Upper lobe of left lung (tissue), 6 donors: ENCODE results near the gene OLIG2. TPM values are rescaled to one million over a fixed set of nuclear protein-coding genes. Genes with fewer than 3 reads are reported as not detected.

Source experiments
- ATAC-seq, 2 donors: fragments of 200-7000 bp; cut with Tn5 transposase; one replicate each; pipeline ENCODE4 v1.9.1; 2022; ENCODE audit warnings: mild to moderate bottlenecking in 2 of 2, moderate library complexity in 2 of 2; ENCODE audit not compliant: low FRiP score in 2 of 2
- DNase-seq, 2 donors: peaks; one replicate each; pipeline ENCODE4 v3.0.0-alpha.2; 2019 to 2020
- H3K27ac ChIP-seq, 4 donors: fragments of 200-600 bp; sonication (generic); one replicate each; pipeline ENCODE4 v1.5.1; 2016 to 2019
- H3K27me3 ChIP-seq, 4 donors: fragments of 200-600 bp; sonication (generic); one replicate each; pipeline ENCODE4 v1.5.1; 2017 to 2019
- H3K36me3 ChIP-seq, 4 donors: fragments of 200-600 bp; sonication (generic); one replicate each; pipeline ENCODE4 v1.5.1; 2016 to 2019
- H3K4me1 ChIP-seq, 4 donors: fragments of 200-600 bp; sonication (generic); one replicate each; pipeline ENCODE4 v1.5.1; 2018 to 2019
- H3K4me3 ChIP-seq, 4 donors: fragments of 200-600 bp; sonication (generic); one replicate each; pipeline ENCODE4 v1.5.1; 2017 to 2019; ENCODE audit warnings: mild to moderate bottlenecking in 2 of 4, moderate library complexity in 1 of 4
- H3K9me3 ChIP-seq, 4 donors: fragments of 200-600 bp; sonication (generic); one replicate each; pipeline ENCODE4 v1.5.1; 2018 to 2019
- CTCF ChIP-seq, 6 experiments: fragments of 450-650 bp in 4 of 6; fragments of 200-600 bp in 2 of 6; sonication (generic) in 2 of 6; IDR thresholded peaks; one replicate each; pipeline ENCODE4 v1.5.1; 2016 to 2019; ENCODE audit warnings: antibody characterized with exemption in 6 of 6
- EP300 ChIP-seq, 4 donors: sonication (generic); formaldehyde crosslinking; IDR thresholded peaks; one replicate each; pipeline ENCODE4 v1.5.1; 2017; ENCODE audit warnings: antibody characterized with exemption in 4 of 4, control low read depth in 2 of 4
- POLR2A ChIP-seq, 4 donors: fragments of 450-650 bp; IDR thresholded peaks; one replicate each; pipeline ENCODE4 v1.5.1; 2016 to 2017; ENCODE audit warnings: antibody characterized with exemption in 4 of 4, mild to moderate bottlenecking in 2 of 4
- POLR2AphosphoS5 ChIP-seq, 2 donors: sonication (generic); formaldehyde crosslinking; IDR thresholded peaks; one replicate each; pipeline ENCODE4 v1.5.1; 2017; ENCODE audit warnings: antibody characterized with exemption in 2 of 2
- WGBS, 2 donors: methylation state at CpG; one replicate each; pipeline ENCODE4 v1.1.5; 2017 to 2018; 5-methylcytosine and 5-hydroxymethylcytosine counted together
- total RNA-seq, 6 donors: library from RNA; depleted of rRNA in 4 of 6; stranded (reverse); fragments of >200 nt in 4 of 6; gene quantifications; one replicate each; pipeline versions ENCODE4 v1.1.0 to v1.2.1, GENCODE V29; 2016 to 2021
- donor health status: DM: no; HTN: no; CAD: no; lungs with moderate emphysema.
- donor health status: DM: no; HTN: yes; CAD: no; lungs with severe emphysema.

Gene OLIG2
- total RNA-seq, 6 donors from 2014 or later, result not detected

- Histone ChIP-seq H3K27ac (no peak overlapping the region), H3K36me3 (no peaks in the 10 kb centered on the region), H3K9me3 (no peaks in the 10 kb centered on the region), H3K4me3 (no peak overlapping the region), H3K4me1 (no peaks in the 10 kb centered on the region), H3K27me3 (no peaks in the 10 kb centered on the region)
- peak in 1 of 6 experiments; percentile 31 for TF ChIP-seq CTCF (IDR thresholded peaks at IDR 0.05)
- no peak for TF ChIP-seq POLR2AphosphoS5 (IDR thresholded peaks at IDR 0.05)
- 67% methylated on average over 3 of the region's 3 CpGs for WGBS, 2 donors
- DNase-seq, result no peak
- ATAC-seq, result no peak
Measured at GRCh38 chr21:32994305-32994704, 31.4 kb upstream of the OLIG2 start.

DNA sequence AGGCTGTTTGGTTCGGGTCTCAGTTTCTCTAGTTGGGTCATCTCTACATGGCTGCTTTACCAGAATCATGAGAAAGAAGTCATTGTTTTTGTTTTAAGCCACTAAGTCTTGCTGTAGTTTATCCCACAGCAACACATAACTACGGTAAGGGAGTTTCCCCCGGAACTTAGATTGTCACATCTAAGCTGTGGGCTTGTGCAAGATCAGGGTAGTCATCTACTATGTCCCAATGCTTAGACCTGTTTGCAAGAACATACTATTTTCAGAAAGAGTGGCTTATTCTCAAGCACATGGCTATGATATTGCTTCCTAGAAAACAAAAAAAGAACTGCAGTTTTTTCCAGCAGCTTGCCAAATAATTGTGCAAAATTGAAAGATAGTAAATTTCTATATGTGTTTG is 18.0 kb upstream of the OLIG2 start:
- no peaks in the 10 kb centered on the region for H3K9me3 ChIP-seq
- no peaks in the 10 kb centered on the region for H3K27me3 ChIP-seq
- no peak overlapping the region for H3K4me3 ChIP-seq
- peak overlapping the region in 3 of 4 donors; percentile 44 to 70 (median 47) for H3K27ac ChIP-seq
- peak; percentile 46 to 53 for ATAC-seq
- TF ChIP-seq POLR2AphosphoS5 (IDR thresholded peaks at IDR 0.05) (peak; percentile 21 to 73), EP300 (IDR thresholded peaks at IDR 0.05) (peak in 1 of 4 donors; percentile 82), CTCF (IDR thresholded peaks at IDR 0.05) (no peak), POLR2A (IDR thresholded peaks at IDR 0.05) (no peak)
- H3K36me3 ChIP-seq, result no peaks in the 10 kb centered on the region
- H3K4me1 ChIP-seq, result peaks cover 0 to 5% (median 0%) of the 10 kb centered on the region in 4 donors
- peak in 1 of 2 donors; percentile 49 for DNase-seq
- WGBS, 2 donors, result 64 to 90% methylated on average over 3 of the region's 3 CpGs

- Histone ChIP-seq H3K36me3 (no peaks in the 10 kb centered on the region), H3K9me3 (no peaks in the 10 kb centered on the region), H3K27me3 (no peaks in the 10 kb centered on the region), H3K4me1 (peaks cover 0 to 5% (median 0%) of the 10 kb centered on the region in 4 donors), H3K4me3 (no peak overlapping the region), H3K27ac (peak overlapping the region in 1 of 4 donors; percentile 70)
- no peak for ATAC-seq
- TF ChIP-seq POLR2A (IDR thresholded peaks at IDR 0.05), result no peak
- TF ChIP-seq EP300 (IDR thresholded peaks at IDR 0.05), result no peak
- TF ChIP-seq POLR2AphosphoS5 (IDR thresholded peaks at IDR 0.05), result no peak
- no peak for DNase-seq
- WGBS, 2 donors, result 62 to 63% methylated on average over 3 of the region's 3 CpGs
Measured at GRCh38 chr21:33008333-33009051, 17.2 kb upstream of the OLIG2 start.

DNA sequence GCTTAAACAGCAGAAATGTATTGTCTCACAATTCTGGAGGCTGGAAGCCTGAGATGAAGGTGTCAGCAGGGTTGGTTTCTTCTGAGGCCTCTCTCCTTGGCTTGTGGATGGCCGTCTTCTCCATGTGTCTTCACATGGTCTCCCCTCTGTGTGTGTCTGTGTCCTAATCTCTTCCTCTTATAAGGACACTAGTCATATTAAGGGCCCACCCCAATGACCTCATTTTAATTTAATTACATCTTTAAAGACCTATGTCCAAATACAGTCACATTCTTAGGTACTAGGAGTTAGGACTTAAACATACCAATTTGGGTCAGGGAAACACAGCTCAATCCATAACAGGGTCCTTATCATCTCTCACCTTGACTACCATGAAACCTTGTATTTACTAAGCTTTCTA is 14.8 kb upstream of the OLIG2 start:
- Histone ChIP-seq H3K27me3 (no peaks in the 10 kb centered on the region), H3K27ac (peak overlapping the region in 1 of 4 donors; percentile 58), H3K36me3 (no peaks in the 10 kb centered on the region), H3K4me1 (peaks cover 0 to 5% (median 0%) of the 10 kb centered on the region in 4 donors), H3K9me3 (no peaks in the 10 kb centered on the region), H3K4me3 (no peak overlapping the region)
- no peak for ATAC-seq
- no peak for DNase-seq
- TF ChIP-seq EP300 (IDR thresholded peaks at IDR 0.05) (no peak), POLR2AphosphoS5 (IDR thresholded peaks at IDR 0.05) (no peak), CTCF (IDR thresholded peaks at IDR 0.05) (no peak), POLR2A (IDR thresholded peaks at IDR 0.05) (no peak)
- 100% methylated on average over 1 of the region's 1 CpG for WGBS, 2 donors

GRCh38 chr21:33011462-33011861 is 14.3 kb upstream of the OLIG2 start:
- peak in 1 of 2 donors; percentile 71 for DNase-seq
- Histone ChIP-seq H3K9me3 (no peaks in the 10 kb centered on the region), H3K36me3 (no peaks in the 10 kb centered on the region), H3K27me3 (peaks cover 0 to 2% (median 0%) of the 10 kb centered on the region in 4 donors), H3K4me3 (no peak overlapping the region), H3K4me1 (peaks cover 0 to 5% (median 0%) of the 10 kb centered on the region in 4 donors), H3K27ac (peak overlapping the region in 1 of 4 donors; percentile 21)
- TF ChIP-seq EP300 (IDR thresholded peaks at IDR 0.05), result peak in 1 of 4 donors; percentile 55
- no peak for TF ChIP-seq CTCF (IDR thresholded peaks at IDR 0.05)
- peak in 1 of 4 donors; percentile 2 for TF ChIP-seq POLR2A (IDR thresholded peaks at IDR 0.05)
- peak in 1 of 2 donors; percentile 29 for TF ChIP-seq POLR2AphosphoS5 (IDR thresholded peaks at IDR 0.05)
- 64 to 65% methylated on average over 3 of the region's 3 CpGs for WGBS, 2 donors
- ATAC-seq, result peak; percentile 44 to 46
